Measurements from ENCODE around the gene HOXC13. TPM values are rescaled to one million over a fixed set of nuclear protein-coding genes. Genes with fewer than 3 reads are reported as not detected.

HOXC13 gene
- total and polyA plus RNA-seq, 9 of the 15 experiments (the other 6 are each of a cell fraction or from before 2014, with no cell fraction given), result 0.03 to 0.29 (median 0.17) TPM; not detected in 2

- DNase-seq (ENCODE audit: extremely low read depth in 1 of 4, low spot score in 3 of 4) (no peak), FAIRE-seq (no peak), ATAC-seq (no peak)
- no peaks in the 10 kb centered on the region for H3K36me3 ChIP-seq (ENCODE audit: control insufficient read depth, insufficient read depth, low read length)
- in situ Hi-C loops (cut with MboI), result no loop called here
- H3K9ac ChIP-seq (ENCODE audit: insufficient read depth in 1 of 2, low read depth in 2 of 2, low read length in 2 of 2), result no peak overlapping the region
- 0% methylated on average over 3 of the region's 3 CpGs for WGBS (ENCODE audit: insufficient coverage, low coverage, missing lambda C conversion rate)
- H3K27ac ChIP-seq (ENCODE audit: extremely low read depth, low read depth, low read length), result no peak overlapping the region
- intact Hi-C loops (cut with micrococcal nuclease), result no loop called here
- ChIA-PET POLR2A (no interaction called here), CTCF (ENCODE audit: low intra/inter-chr PET ratio) (no interaction called here)
- no TSS peak for BruUV-seq (replicated peaks)
- H3K4me3 ChIP-seq, result no peak overlapping the region
- no peaks in the 10 kb centered on the region for H3K79me2 ChIP-seq (ENCODE audit: control insufficient read depth, insufficient read depth, low read length)
- no peaks in the 10 kb centered on the region for H3K4me1 ChIP-seq (replicated peaks in 1 of 2; ENCODE audit: control insufficient read depth in 2 of 2, insufficient read depth in 2 of 2, low read length in 2 of 2)
- no peaks in the 10 kb centered on the region for H3K9me3 ChIP-seq (replicated peaks; ENCODE audit: control insufficient read depth, insufficient read depth, low read depth, low read length)
- no peaks in the 10 kb centered on the region for H3K9me1 ChIP-seq (ENCODE audit: control insufficient read depth, insufficient read depth, low read length)
- H3K4me2 ChIP-seq (ENCODE audit: insufficient read depth, low read length), result no peak overlapping the region
- peaks cover 7 to 11% of the 10 kb centered on the region in 2 experiments; a peak in 4 of 5 replicates for H3K27me3 ChIP-seq (ENCODE audit: control insufficient read depth in 2 of 2, insufficient read depth in 2 of 2, low read length in 2 of 2)
- no peak overlapping the region for H2AFZ ChIP-seq (ENCODE audit: low read depth, low read length)
- no peaks in the 10 kb centered on the region for H4K20me1 ChIP-seq (replicated peaks; ENCODE audit: control insufficient read depth, insufficient read depth, low read length)
- TF ChIP-seq KDM1A (IDR thresholded peaks at IDR 0.05) (no peak), ZNF282 (CRISPR knock-in tag; IDR thresholded peaks at IDR 0.05) (no peak), MAFF (IDR thresholded peaks at IDR 0.05; ENCODE audit: low read length) (peak; percentile 95), MAFK (IDR thresholded peaks at IDR 0.05; ENCODE audit: low read length) (peak; percentile 96), SRSF3 (IDR thresholded peaks at IDR 0.05; ENCODE audit: insufficient read depth, low read length) (no peak), RBM17 (IDR thresholded peaks at IDR 0.05; ENCODE audit: borderline replicate concordance, low read depth, low read length) (no peak), BCOR (IDR thresholded peaks at IDR 0.05) (no peak), HNRNPK (IDR thresholded peaks at IDR 0.05; ENCODE audit: low read depth, low read length, poor library complexity, severe bottlenecking) (no peak), C11orf30 (IDR thresholded peaks at IDR 0.05; ENCODE audit: low read depth) (peak; percentile 83), MAFG (tag; conservative IDR thresholded peaks at IDR 0.05) (peak; percentile 82), ETV5 (CRISPR knock-in tag; IDR thresholded peaks at IDR 0.05; ENCODE audit: low read depth) (no peak), POLR3A (IDR thresholded peaks at IDR 0.05; ENCODE audit: borderline replicate concordance, extremely low read depth, insufficient read depth, insufficient read length) (no peak), TCFL5 (CRISPR knock-in tag; conservative IDR thresholded peaks at IDR 0.05) (no peak), ZBTB49 (CRISPR knock-in tag; IDR thresholded peaks at IDR 0.05; ENCODE audit: borderline replicate concordance) (no peak)
- TF ChIP-seq, protein P1, sequence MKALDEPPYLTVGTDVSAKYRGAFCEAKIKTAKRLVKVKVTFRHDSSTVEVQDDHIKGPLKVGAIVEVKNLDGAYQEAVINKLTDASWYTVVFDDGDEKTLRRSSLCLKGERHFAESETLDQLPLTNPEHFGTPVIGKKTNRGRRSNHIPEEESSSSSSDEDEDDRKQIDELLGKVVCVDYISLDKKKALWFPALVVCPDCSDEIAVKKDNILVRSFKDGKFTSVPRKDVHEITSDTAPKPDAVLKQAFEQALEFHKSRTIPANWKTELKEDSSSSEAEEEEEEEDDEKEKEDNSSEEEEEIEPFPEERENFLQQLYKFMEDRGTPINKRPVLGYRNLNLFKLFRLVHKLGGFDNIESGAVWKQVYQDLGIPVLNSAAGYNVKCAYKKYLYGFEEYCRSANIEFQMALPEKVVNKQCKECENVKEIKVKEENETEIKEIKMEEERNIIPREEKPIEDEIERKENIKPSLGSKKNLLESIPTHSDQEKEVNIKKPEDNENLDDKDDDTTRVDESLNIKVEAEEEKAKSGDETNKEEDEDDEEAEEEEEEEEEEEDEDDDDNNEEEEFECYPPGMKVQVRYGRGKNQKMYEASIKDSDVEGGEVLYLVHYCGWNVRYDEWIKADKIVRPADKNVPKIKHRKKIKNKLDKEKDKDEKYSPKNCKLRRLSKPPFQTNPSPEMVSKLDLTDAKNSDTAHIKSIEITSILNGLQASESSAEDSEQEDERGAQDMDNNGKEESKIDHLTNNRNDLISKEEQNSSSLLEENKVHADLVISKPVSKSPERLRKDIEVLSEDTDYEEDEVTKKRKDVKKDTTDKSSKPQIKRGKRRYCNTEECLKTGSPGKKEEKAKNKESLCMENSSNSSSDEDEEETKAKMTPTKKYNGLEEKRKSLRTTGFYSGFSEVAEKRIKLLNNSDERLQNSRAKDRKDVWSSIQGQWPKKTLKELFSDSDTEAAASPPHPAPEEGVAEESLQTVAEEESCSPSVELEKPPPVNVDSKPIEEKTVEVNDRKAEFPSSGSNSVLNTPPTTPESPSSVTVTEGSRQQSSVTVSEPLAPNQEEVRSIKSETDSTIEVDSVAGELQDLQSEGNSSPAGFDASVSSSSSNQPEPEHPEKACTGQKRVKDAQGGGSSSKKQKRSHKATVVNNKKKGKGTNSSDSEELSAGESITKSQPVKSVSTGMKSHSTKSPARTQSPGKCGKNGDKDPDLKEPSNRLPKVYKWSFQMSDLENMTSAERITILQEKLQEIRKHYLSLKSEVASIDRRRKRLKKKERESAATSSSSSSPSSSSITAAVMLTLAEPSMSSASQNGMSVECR (CRISPR knock-in tag; IDR thresholded peaks at IDR 0.05), result no peak
Observed at GRCh38 chr12:53892762-53893395, 45.8 kb upstream of the HOXC13 start.

Data from K562 (cell line).